Measurements from ENCODE around the gene CDH11.

The CDH11 gene

DNA sequence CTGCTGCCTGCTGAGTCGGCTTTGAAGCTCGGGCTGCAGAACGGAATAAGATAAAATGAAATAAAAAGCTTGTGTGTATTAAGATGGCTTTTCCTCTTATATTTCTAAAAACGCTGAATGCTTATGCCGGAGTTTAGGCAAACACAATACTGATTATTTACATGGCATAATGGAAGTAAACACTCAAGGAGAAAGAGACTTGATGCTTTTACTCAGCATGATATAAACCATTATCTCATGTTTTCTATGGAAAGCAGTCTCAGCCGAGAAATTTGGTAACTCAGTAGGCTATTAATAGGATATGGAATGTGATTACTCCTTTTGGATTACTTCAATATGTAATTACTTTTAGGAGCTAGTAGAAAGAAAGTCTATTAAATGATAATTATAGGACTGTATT is 153.3 kb downstream of the CDH11 start:
- no peaks in the 10 kb centered on the region for H3K79me2 ChIP-seq (ENCODE audit: insufficient read depth, low read length)
- H3K4me1 ChIP-seq (ENCODE audit: insufficient read depth, low read length, severe bottlenecking) = no peaks in the 10 kb centered on the region
- no peaks in the 10 kb centered on the region for H3K36me3 ChIP-seq (ENCODE audit: insufficient read depth, low read length)
- H3K4me2 ChIP-seq (ENCODE audit: low read length) = no peak overlapping the region
- H3K9me3 ChIP-seq (ENCODE audit: low read length) = no peaks in the 10 kb centered on the region
- no peaks in the 10 kb centered on the region for H4K20me1 ChIP-seq (ENCODE audit: insufficient read depth, low read length)
- H3K4me3 ChIP-seq (ENCODE audit: low read depth, low read length, poor library complexity, severe bottlenecking) = no peak overlapping the region
- no peak overlapping the region for H3K27ac ChIP-seq (ENCODE audit: low read depth, low read length, poor library complexity, severe bottlenecking)
- TF ChIP-seq, protein P1, sequence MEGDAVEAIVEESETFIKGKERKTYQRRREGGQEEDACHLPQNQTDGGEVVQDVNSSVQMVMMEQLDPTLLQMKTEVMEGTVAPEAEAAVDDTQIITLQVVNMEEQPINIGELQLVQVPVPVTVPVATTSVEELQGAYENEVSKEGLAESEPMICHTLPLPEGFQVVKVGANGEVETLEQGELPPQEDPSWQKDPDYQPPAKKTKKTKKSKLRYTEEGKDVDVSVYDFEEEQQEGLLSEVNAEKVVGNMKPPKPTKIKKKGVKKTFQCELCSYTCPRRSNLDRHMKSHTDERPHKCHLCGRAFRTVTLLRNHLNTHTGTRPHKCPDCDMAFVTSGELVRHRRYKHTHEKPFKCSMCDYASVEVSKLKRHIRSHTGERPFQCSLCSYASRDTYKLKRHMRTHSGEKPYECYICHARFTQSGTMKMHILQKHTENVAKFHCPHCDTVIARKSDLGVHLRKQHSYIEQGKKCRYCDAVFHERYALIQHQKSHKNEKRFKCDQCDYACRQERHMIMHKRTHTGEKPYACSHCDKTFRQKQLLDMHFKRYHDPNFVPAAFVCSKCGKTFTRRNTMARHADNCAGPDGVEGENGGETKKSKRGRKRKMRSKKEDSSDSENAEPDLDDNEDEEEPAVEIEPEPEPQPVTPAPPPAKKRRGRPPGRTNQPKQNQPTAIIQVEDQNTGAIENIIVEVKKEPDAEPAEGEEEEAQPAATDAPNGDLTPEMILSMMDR (IDR thresholded peaks at IDR 0.05; ENCODE audit: low read length) = no peak
- TF ChIP-seq EZH2 (IDR thresholded peaks at IDR 0.05; ENCODE audit: borderline replicate concordance, low read length) = no peak
- H3K9ac ChIP-seq (ENCODE audit: low read length) = no peak overlapping the region
- H3F3A ChIP-seq (ENCODE audit: insufficient read depth, low read length) = no peaks in the 10 kb centered on the region
- H3K27me3 ChIP-seq (ENCODE audit: insufficient read depth, low read length) = no peaks in the 10 kb centered on the region
- no peak overlapping the region for H2AFZ ChIP-seq (ENCODE audit: low read length)
- H3K9me2 ChIP-seq (ENCODE audit: low read depth, low read length) = no peaks in the 10 kb centered on the region

DNA sequence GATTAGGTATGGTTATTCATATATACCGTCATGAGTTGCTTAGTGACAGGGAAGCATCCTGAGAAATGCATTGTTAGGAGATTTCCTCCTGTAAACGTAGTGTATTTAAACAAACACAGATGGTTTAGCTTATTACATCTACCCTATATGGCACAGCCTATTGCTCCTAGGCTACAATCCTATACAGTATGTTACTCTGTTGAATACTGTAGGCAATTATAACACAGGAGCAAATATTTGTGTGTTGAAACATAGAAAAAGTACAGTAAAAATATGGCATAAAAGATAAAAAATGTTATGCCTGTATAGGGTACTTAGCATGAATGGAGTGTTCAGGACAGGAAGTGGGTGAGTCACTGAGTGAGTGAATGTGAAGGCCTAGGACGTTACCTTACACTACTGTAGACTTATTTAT is 157.7 kb downstream of the CDH11 start:
- no peak overlapping the region for H3K9ac ChIP-seq (ENCODE audit: low read length)
- no peak overlapping the region for H3K27ac ChIP-seq (ENCODE audit: low read depth, low read length, poor library complexity, severe bottlenecking)
- no peak overlapping the region for H2AFZ ChIP-seq (ENCODE audit: low read length)
- H3K27me3 ChIP-seq (ENCODE audit: insufficient read depth, low read length) = no peaks in the 10 kb centered on the region
- H3K9me3 ChIP-seq (ENCODE audit: low read length) = no peaks in the 10 kb centered on the region
- no peak overlapping the region for H3K4me2 ChIP-seq (ENCODE audit: low read length)
- H3K9me2 ChIP-seq (ENCODE audit: low read depth, low read length) = no peaks in the 10 kb centered on the region
- H3K4me3 ChIP-seq (ENCODE audit: low read depth, low read length, poor library complexity, severe bottlenecking) = no peak overlapping the region
- H3K4me1 ChIP-seq (ENCODE audit: insufficient read depth, low read length, severe bottlenecking) = no peaks in the 10 kb centered on the region
- H3F3A ChIP-seq (ENCODE audit: insufficient read depth, low read length) = no peaks in the 10 kb centered on the region
- no peak for TF ChIP-seq EZH2 (IDR thresholded peaks at IDR 0.05; ENCODE audit: borderline replicate concordance, low read length)
- TF ChIP-seq, protein P1 (IDR thresholded peaks at IDR 0.05; ENCODE audit: low read length) = no peak
- no peaks in the 10 kb centered on the region for H4K20me1 ChIP-seq (ENCODE audit: insufficient read depth, low read length)
- no peaks in the 10 kb centered on the region for H3K36me3 ChIP-seq (ENCODE audit: insufficient read depth, low read length)
- H3K79me2 ChIP-seq (ENCODE audit: insufficient read depth, low read length) = no peaks in the 10 kb centered on the region

DNA sequence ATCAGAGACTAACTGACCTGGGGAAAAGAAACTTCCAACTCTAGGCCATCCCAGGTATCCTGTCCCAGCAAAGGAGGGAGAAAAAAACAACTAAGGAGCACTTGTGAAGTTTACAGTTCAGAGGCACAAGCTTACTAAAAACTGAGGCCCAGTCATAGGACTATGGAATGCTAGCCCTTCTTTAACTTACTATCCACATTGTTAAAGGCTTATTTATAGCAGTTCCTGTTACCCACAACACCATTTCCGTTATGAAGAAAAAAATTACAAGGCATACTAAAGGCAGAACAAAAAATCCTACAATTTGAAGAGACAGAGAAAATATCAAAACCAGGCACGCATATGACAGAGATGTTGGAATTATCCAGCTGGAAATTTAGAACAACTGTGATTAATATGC is 159.1 kb downstream of the CDH11 start:
- H3K36me3 ChIP-seq (ENCODE audit: insufficient read depth, low read length) = no peaks in the 10 kb centered on the region
- TF ChIP-seq, protein P1 (IDR thresholded peaks at IDR 0.05; ENCODE audit: low read length) = no peak
- TF ChIP-seq EZH2 (IDR thresholded peaks at IDR 0.05; ENCODE audit: borderline replicate concordance, low read length) = no peak
- no peak overlapping the region for H3K9ac ChIP-seq (ENCODE audit: low read length)
- H2AFZ ChIP-seq (ENCODE audit: low read length) = no peak overlapping the region
- H4K20me1 ChIP-seq (ENCODE audit: insufficient read depth, low read length) = no peaks in the 10 kb centered on the region
- H3K4me1 ChIP-seq (ENCODE audit: insufficient read depth, low read length, severe bottlenecking) = no peaks in the 10 kb centered on the region
- no peaks in the 10 kb centered on the region for H3K9me2 ChIP-seq (ENCODE audit: low read depth, low read length)
- no peaks in the 10 kb centered on the region for H3F3A ChIP-seq (ENCODE audit: insufficient read depth, low read length)
- H3K79me2 ChIP-seq (ENCODE audit: insufficient read depth, low read length) = no peaks in the 10 kb centered on the region
- no peak overlapping the region for H3K4me3 ChIP-seq (ENCODE audit: low read depth, low read length, poor library complexity, severe bottlenecking)
- no peaks in the 10 kb centered on the region for H3K9me3 ChIP-seq (ENCODE audit: low read length)
- no peak overlapping the region for H3K4me2 ChIP-seq (ENCODE audit: low read length)
- no peak overlapping the region for H3K27ac ChIP-seq (ENCODE audit: low read depth, low read length, poor library complexity, severe bottlenecking)
- H3K27me3 ChIP-seq (ENCODE audit: insufficient read depth, low read length) = no peaks in the 10 kb centered on the region
